Measurements from ENCODE around the gene SPTB.
A peak's percentile ranks its signal among the peaks of the same experiment; 100 is the strongest.

SPTB gene

DNA sequence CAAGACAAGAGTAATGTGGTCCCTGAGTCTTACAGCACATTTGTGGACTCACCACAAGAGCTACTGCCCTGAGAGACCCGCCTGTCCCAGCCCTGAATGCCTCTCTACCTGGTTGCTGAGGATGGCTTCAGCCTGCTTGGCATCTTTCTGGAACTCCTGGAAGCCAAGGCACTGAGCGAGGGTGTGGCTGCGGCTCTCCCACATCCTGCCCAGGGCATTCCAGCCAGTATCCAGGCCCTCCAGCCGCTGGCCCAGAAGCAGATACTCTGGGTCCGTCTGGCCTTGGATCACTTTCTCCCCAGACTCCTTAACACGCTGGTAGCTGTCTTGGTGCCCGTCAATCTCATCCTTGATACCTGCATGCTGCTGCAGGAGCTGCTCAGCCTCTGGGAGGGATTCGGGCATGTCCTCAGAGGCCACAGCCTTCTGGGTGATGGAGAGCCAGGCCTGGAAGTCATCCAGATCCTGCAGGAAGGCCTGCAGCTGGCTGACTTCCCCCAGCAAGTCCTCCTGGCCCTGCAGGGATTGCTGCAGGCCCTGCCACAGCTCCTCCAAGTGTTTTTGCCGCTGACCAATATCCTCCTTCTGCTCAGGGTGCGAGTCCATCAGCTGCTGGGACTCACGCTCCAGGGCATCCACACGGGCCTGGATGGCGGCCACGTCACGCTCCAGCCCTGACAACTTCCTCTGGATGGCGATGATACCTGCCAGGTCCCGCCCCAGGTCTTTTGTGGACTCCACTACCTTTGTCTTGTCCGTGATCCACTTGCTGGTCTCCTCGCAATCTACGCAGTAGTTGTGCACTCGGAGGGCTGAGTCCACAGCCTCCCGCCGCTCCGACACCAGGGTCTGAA lies 93.2 kb downstream of the SPTB start:
- no peak for DNase-seq

DNA sequence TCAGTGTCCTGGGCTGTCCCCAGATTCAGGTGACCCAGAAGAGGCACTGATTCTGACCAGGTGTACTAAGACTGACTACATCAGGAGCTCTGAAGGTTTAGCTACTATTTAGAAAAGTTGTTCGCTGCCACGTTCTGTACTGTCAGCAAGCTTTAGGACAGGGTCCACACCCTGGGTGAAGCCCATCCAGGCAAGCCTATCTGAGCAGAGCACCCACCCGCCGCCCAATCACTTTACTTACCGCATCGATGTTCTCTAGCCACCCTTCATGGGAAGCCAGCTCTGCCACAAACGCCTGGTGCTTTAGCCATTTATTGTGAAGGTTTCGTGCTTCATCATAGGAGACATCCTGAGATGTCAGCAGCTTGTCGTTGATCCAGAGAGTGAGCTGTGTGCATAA lies 95.7 kb downstream of the SPTB start:
- DNase-seq: no peak

DNA sequence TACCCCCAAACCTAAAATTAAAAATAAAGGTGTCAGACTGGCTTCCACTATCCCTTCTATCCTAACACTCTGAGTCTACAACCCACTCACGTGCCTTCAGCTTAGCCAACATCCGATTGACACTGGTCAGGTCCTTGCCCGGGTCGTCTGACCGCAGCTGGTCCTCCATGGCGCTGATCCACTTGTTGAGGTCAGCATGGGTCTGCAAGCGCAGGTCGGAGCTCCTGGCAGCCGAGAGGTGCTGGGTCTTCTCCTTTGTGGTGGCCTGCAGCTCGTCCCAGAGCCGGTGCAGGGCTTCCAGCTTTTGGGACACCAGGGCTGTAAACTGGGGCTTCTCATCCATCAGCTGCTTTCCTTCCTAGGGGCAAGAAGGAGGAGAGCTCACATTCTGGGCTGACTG lies 97.5 kb downstream of the SPTB start:
- DNase-seq: no peak

DNA sequence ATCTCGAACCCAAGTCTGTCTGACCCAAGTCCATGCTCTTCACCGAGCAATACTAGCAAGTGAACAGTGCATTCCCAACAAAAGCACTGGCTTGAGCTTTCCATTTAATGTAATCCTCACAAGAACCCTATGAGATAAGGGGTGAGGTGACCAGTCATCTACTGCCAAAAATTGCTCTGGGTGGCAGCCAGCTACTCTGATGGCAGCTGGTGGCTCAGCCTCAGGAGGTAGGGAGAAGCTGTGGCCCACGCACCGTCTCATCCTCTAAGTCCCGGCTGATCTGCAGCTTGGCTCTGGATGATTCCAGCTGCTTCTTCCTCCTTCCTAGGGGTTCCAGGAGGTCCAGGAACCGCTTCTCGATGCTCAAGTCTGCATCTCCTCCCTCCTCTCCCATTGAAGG lies 100.2 kb downstream of the SPTB start:
- peak in 1 of 2 experiments; percentile 52 for DNase-seq

DNA sequence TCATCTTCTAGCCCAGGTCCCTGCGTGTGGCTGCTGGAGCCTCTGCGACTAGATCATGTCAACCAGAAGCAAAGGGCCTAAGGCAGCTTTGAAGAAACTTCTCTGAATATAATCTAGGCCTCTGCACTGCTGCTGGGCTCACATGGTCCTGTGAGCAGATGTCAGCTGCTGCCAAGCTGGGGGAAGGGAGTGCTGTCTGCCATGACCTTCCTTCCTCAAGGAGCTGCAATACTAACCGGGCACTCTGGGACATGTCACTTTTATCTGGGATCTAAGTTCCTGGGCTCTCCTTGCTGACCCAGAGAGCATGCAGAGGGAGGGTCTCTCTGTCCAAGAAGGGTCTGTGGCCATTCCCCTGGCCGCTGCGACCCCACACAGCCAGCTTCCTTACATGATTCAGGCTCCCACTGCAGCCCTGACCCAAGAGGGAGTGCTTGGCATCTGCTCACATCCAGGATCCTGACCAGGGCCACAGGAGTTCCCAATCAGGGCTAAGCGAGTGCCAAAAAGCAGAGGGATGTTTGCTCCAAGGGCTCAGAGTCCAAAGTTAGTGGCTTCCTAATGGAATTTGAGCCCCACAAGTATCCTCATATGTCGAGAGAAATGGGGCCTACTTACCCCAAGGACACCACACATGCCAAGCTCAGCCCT lies 101.5 kb downstream of the SPTB start:
- no peak for DNase-seq

DNA sequence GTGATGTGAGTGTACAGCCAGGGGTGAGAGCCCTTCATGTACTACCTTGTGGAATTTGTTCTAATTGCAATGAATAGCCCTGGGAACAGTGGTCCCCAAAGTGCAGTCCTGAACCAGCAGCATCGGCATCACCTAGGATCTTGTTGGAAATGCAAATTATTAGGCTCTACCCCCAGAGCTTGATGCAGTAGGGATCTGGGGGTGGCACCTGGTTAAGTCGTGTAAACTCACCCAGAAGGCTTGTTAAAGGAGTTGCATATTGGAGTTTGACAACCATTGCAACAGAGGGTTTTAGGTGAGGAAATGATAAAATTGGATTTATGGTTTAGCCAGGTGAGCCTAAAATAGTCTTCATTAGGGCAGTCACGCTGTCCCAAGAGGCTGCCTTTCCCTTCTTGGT lies 102.2 kb downstream of the SPTB start:
- no peak for DNase-seq

DNA sequence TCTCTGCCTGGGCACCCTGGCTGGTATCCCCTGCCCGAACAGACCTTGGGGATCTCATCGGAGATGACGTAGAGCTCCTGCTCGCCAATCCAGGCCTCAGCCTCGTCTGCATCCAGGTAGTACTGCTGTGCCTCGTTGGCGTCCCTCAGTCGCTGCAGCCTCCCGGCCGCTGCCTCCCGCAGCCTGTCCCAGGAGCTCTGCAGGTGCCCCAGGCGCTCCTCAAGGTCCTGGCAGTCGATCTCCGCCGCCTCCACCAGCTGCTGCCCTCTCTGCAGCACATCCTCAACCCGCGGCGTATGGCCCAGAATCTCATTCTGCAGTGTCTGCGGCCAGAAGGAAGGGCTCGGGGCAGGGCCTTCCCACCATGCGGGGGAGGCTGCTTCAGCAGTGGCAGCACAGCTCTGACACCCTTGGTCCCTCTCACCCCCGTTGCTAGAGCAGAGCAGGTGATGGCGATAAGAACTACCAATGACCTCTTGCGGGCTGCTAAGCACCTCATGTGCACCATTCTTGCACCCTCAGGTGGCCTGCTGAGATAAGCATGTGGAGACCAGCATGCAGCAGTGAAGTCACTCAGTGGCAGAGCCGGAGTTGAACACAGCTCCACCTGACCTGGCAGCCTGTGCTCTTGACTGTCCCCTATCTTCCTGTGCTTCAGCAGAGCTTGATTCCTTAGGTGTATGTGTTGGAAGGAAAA lies 104.5 kb downstream of the SPTB start:
- no peak for DNase-seq

DNA sequence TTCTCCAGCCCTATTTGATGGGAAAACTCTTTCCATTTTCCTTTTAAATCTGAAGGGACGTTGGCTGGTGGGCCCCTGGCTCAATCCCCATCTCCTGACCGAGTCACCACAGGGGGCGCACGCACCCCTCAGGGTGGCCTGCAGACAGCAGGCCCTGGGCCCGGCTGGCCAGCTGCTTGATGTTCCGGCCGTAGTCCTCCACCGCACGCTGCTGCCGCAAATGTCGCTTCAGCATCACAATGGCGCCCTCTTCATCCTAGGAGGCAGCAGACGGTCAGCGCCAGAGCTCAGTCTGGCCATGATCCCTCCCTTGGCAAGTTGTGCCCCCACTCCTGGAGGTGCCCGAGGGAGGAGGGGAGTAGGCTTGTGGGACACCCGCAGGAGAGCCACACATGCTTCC lies 105.4 kb downstream of the SPTB start:
- no peak for DNase-seq

DNA sequence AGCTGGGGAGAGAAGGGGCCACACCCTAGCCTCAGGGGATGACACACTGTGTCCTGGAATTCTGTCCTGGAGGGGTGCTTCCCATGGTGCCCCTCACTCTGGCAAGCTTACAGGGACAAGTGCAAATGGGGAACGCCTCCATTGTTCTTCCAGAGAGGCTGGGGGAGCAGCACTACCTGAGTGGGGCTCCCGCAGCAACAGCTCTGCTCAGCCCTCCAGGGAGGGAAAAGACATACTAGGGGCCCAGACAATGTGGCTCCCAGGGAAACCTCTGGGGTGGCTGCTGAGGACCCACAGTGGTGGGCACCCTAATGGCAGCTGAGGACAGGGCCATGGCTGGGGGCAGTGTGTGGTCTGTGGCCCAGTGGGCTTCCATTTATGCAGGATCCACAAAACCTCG lies 106.1 kb downstream of the SPTB start:
- DNase-seq: no peak

DNA sequence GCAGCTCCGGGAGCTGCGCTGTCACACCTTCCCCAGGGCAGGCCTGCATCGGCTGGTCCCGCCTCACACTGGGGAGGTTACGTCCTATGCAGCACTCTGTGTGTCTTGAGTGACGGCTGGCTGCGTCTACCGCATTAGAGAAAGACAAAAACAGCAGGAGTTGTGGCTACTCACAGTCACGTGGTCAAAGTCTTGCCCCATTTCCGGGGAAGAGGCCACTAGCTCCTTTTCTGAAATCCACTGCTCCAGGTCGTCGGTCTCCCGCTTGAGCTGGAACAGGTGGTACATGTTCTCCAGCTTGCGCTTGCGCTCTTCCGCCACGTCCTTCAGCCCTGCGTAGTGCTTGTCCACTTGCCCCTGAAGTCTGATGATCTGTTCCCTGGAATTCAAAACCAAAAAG lies 106.7 kb downstream of the SPTB start:
- DNase-seq: no peak

DNA sequence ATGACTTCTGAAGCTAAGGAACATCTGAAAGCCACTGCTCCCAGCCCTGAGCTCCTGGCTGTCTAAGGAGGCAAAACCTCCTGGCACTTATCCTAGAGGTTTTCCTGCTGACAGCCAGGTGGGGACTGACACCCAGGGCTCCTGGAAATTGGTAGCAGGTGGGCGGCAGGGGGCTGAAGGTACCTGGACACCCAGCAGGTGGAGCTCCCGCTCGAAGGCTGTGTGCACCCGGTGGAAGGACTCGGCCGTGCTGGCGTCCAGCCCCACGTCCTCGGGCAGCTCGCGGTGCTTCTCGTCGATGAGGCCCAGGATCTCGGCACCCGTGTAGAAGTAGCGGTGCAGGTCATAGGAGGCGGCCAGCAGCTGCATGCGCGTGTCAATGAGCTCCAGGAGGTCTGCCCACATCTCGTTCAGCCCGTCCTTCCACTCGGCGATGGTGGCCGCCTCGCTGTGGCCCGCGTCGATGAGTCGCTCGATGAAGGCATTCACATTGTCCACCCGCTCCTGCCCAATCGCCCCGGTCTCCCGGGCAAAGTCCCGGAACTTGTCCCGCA lies 107.2 kb downstream of the SPTB start:
- no peak for DNase-seq

DNA sequence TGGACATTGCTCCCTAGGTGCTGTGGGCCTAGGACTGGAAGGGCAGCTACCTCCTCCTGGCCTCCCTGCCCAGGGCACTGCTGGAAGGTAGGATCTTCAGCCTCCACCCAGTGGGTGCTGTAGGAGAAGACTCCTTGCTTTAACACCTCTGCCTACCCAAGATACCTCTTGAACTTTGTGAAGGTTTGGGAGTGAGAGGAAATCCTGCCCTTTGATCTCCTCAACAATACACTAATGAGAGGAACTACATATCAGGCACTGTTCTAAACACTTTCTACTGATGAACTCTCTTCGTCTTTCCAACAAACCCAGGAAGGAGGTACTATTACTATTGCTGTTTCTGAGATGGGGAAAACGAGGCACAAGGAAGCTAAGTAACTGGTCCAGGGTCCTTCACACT lies 108.5 kb downstream of the SPTB start:
- no peak for DNase-seq

DNA sequence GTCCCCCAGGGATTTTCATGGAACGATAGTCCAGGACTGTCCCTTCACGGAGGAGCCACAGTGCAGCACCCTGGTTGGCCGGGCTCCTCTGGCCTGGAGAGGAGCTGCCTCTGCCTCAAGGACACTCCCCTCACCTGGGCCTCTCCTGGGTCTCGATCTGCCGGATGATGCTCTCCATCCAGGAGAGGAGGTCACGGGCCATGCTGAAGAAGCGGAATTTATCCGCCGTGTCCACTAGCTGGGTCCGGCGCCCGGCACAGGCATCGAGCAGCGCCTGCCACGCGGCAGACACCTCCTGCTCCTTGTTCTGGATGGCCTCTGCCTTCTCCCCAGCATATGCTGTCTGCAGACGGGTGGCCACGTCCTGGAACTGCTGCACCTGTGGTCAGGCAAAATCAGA lies 109.0 kb downstream of the SPTB start:
- no peak for DNase-seq

DNA sequence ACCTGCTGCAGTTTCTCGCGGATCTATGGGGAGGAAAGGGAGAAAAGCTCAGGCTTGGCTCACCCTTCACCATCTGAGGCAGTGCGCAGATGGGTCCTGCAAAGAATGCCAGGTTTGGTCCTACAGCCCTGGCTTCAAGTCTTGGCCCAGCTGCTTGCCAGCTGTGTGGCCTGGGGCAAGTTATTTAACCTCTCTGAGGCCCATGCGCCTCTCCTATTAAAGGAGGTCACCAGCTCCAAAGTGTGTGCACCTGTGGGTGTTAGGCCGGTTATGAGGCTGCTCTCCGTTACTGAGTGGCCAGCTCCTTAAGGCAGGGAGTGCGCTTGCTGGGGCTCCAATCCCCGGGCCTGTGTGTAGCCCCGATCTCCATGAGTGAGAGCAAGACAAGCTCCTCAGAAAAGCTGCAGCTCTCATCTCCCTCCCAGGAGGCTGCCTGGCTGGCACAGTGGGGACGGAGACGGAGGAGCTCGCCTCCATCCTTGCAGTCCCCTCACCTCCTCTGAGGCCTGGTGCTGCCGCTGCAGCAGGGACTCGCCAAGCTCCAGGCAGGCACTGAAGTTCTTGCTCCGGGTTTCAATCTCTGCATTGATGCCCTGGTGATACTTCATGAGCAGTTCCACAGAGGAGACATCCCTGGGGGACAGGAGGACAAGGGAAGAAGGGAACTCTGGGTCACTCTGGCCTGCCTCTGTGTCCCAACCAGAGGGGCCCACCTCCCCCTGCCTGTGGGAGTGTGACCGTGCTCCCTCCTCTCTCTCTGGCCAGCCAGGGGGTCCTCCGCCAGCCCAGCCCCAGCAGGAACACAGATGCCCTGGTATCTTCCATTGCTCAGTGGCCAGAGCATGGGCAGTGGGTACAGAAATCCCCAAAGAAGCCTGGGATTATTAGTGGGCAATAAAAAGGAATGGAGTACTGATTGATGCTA lies 110.3 kb downstream of the SPTB start:
- no peak for DNase-seq

DNA sequence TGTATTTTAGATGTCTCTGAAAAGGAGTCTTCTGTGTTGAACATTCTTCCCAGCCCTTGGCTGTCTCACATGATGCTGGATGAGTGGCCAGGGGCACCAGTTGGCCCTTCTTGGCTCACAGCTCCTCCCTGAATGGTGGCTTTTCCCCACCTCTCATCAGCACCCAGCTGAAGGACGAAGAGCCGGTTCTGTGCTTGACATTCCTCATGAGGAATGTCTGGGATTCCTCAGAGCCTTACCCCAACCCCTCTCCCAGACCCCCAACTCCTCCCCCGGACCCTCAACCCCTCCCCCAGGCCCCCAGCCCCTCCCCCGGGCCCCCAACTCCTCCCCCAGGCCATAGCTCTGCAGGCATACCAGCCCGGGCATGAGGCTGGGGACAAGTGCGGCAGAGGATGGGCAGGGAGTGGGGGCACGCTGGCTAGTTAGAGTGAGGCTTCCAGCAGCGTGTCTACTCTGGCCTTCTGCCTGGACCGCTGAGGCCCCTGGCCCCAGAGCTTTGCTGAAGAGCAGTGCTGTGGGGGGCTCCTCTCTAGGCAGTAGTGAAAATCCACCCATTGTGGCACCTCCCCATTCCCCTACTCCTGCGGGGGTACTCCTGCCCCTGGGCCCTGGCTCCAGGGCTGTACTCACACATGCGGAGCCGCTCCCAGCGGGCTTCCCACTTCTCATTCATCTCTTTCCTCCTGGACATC lies 111.2 kb downstream of the SPTB start:
- DNase-seq: no peak

DNA sequence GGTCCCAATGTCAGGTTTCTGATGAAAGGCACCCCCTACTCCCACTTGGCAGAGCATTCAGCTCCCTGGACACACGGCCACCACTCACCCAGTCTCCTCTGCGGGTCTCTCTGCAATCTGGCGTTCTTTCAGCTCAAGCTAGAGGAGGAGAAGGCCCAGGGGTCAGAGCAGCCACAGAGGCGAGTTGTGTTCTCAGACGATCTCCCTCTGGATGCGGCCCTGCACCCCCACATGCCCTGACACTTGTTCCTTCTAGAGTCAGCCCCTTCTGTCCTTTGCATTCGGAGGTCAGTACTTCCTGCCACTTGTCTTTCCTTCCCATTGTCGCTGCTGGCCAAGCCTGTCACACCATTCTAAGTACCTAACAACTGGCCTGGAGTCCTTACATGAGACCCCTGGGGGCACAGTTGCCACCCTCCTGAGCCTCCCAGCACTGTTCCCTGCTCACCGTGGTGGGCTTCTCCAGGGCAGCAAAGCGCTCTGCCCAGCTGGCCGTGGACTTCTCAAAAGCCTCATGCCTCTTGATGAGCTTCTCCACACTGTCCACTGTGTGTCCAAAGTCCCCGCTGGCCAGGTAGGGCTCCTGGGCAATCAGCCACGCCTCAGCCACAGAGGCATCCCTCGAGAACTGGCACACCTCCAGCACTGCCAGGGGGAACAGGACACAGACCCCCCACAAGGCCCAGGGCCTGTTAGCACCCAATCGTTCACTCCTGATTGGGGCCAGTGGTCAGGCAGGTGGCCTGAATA lies 112.3 kb downstream of the SPTB start:
- DNase-seq: no peak

DNA sequence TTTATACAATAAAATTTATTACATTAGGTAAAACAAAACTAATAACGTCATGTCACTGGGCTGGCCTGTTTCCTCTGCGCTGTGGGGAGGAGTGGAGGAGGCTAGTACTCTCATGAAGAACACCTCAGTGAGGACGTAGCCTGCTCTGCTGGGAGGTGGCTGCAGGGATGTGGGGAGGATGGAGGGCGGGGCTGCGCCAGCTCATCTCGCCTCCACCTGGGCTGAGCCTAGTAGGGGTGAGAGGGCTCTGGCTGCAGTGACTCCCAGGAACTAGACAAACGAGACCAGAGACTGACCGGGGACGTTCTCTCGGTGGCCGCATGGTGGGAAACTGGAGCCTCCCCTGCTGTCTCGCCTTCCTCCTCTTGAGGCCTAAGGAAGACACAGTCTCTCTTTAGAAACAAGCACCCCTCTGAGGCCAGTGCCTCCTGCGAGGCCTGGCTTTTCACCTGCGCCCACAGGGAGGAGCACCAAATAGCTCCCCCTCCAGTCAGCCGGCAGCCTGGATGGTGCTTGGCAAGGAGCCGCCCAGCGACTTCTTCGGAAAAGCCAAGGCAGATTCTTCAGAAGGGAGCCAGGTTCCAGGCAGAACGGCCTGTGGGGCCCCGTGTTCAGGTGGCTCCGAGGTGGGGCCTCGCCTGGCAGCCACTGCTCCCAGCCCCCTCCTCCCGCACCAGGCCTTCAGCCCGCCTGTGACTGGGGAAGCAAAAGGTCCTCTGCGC lies 113.1 kb downstream of the SPTB start:
- no peak for DNase-seq

DNA sequence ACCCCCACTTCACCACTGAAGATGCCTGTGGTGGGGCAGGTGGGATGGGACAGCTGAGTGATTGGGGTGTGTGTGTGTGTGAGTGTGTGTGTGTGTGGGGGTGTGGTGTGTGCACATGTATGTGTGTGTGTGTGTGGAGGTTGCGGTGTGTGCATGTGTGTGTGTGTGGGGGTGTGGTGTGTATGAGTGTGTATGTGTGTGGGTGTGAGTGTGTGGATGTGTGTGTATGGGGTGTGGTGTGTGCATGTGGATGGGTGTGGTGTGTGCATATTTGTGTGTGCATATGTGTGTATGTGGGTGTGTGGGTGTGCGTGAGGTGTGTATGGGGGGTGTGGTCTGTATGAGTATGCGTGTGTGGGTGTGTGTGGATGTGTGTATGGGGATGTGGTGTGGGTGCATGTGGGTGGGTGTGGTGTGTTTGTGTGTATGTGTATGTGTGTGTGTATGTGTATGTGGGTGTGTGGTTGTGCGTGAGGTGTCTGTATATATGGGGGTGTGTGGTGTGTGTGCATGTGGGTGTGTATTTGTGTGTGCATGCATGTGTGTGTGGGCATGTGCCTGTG lies 113.9 kb downstream of the SPTB start:
- no peak for DNase-seq

DNA sequence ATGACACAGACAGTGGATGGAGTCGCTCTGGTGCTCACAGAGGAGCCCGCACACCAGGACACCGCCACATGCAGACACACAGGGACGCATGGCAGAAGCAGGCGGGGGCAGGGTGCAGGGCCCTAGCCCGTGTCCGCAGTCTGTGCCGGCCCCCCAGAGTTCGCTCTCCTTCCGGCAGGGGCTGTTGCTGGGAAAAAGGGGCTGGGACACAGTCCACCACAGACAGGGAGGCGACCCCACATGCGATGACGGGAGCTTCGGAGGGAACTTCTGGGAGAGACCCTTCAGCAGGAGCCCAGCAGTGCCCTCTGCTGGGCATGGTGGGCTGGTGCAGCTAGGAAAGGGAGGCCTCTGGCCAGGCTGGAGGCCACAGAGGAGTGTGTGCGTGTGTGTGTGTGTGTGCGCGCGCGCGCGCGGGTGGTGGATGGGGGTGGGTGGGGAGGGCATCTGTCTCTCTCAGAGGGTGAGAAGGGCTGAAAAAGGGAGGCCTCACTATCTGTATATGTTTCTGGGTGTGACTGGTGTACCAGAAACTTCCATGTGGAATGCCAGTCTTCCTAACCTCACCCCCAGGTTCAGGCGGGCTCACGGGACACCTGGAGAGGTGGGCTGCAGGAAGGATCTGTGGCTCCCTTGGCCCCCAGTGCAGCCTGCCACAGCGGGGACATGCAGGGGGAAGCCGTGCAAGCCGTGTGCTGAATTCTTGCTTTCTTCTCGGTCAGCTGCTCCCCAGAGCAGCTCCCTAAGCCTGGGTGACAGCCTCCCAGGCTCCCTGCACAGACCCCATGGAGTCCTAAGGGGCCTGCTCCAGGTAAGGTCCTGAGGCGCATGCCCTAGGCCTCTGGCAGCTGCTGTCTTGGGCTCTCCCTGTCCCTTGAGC lies 114.8 kb downstream of the SPTB start:
- peak in 1 of 2 experiments; percentile 52 for DNase-seq
